Ovary (tissue), 3 donors: Measurements from ENCODE around the gene ABLIM2.

Experiments used
- POLR2A ChIP-seq: fragments of 450-650 bp; IDR thresholded peaks from one replicate; pipeline ENCODE4 v1.6.1; 2017; ENCODE audit warnings: antibody characterized with exemption, mild to moderate bottlenecking, moderate library complexity
- TF ChIP-seq, protein P1 (sequence below), 3 donors: fragments of 450-650 bp in 2 of 3; fragments of 200-600 bp in 1 of 3; IDR thresholded peaks; one replicate each; pipeline versions ENCODE4 v1.5.1 to v1.8.0; 2016 to 2022; ENCODE audit warnings: antibody characterized with exemption in 3 of 3, mild to moderate bottlenecking in 1 of 3
- donor health status: DM: no; HTN: no; CAD: no.

DNA sequence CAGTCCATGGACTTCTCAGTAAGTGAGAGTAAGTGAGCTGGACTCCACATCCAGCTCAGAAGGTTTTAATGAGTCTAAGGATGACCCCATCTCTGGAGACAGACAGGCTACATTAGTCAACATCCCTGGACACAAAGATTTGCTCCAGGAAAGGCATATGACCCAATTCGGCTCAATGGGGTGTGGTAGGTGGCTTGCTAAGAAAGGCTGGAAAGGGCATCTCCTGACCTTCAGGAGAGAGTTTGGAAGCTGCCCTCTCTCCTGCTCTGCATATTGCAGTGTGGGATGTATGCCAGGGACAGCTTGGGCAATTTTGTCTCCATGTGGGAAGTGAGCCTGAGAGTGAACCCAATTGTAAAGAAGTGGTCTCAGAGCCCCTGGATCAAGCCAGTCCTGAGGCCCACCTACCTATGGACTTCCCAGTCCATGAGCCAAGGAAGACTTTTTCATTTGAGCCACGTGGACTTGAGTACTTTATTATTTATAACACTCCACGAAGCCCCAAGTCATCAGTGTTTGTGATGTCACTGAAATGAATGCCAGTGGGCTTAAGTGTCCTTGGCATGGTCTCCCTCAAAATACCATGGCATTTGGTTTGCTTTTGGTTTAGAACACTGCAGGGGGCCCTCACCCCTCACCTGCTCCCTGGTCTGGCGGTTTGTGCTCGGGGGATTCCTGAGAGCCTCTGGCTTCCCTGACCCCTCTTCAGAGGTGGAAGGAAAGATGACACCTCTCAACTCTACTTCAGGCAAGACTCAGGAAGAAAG is 10.4 kb upstream of the ABLIM2 start:
- TF ChIP-seq, protein P1, sequence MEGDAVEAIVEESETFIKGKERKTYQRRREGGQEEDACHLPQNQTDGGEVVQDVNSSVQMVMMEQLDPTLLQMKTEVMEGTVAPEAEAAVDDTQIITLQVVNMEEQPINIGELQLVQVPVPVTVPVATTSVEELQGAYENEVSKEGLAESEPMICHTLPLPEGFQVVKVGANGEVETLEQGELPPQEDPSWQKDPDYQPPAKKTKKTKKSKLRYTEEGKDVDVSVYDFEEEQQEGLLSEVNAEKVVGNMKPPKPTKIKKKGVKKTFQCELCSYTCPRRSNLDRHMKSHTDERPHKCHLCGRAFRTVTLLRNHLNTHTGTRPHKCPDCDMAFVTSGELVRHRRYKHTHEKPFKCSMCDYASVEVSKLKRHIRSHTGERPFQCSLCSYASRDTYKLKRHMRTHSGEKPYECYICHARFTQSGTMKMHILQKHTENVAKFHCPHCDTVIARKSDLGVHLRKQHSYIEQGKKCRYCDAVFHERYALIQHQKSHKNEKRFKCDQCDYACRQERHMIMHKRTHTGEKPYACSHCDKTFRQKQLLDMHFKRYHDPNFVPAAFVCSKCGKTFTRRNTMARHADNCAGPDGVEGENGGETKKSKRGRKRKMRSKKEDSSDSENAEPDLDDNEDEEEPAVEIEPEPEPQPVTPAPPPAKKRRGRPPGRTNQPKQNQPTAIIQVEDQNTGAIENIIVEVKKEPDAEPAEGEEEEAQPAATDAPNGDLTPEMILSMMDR (IDR thresholded peaks at IDR 0.05) = no peak
- TF ChIP-seq POLR2A = no peak
